Measurements from ENCODE around the gene CENPC.

CENPC gene

DNA sequence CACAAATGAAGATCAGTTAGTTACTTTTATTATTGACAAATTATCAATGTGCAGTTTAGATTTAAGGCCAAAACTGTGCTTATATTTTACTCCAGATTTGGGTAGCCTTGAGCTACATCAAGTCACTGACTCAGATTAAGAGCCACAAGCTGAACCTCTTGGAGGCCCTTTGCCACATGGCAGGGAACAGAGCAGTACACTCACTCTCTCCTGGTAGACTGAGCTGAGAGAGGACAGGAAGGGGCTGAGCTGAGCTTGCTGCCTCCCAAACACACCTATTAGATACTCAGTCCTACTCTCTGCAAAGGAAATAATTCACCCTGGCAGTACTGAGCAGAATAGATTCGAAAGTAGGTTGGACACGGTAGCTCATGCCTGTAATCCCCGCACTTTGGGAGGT is 21.0 kb upstream of the CENPC start:
- no peaks in the 10 kb centered on the region for H3K27me3 ChIP-seq (ENCODE audit: insufficient read depth, poor library complexity, severe bottlenecking)
- no peaks in the 10 kb centered on the region for H3K36me3 ChIP-seq (ENCODE audit: low read depth)
- no peak for TF ChIP-seq CTCF (IDR thresholded peaks at IDR 0.05; ENCODE audit: poor library complexity, severe bottlenecking)
- H3K4me3 ChIP-seq (ENCODE audit: severe bottlenecking): no peak overlapping the region
- ATAC-seq (ENCODE audit: low read depth): no peak
- peaks cover 4% of the 10 kb centered on the region for H3K4me1 ChIP-seq (ENCODE audit: insufficient read depth, poor library complexity, severe bottlenecking)
- no peaks in the 10 kb centered on the region for H3K9me3 ChIP-seq (ENCODE audit: severe bottlenecking)
- DNase-seq (ENCODE audit: low spot score): no peak
- H3K27ac ChIP-seq (ENCODE audit: poor library complexity, severe bottlenecking): no peak overlapping the region

- Histone ChIP-seq H3K4me3 (ENCODE audit: severe bottlenecking) (no peak overlapping the region), H3K9me3 (ENCODE audit: severe bottlenecking) (no peaks in the 10 kb centered on the region), H3K36me3 (ENCODE audit: low read depth) (no peaks in the 10 kb centered on the region), H3K4me1 (ENCODE audit: insufficient read depth, poor library complexity, severe bottlenecking) (peaks cover 4% of the 10 kb centered on the region), H3K27me3 (ENCODE audit: insufficient read depth, poor library complexity, severe bottlenecking) (no peaks in the 10 kb centered on the region), H3K27ac (ENCODE audit: poor library complexity, severe bottlenecking) (no peak overlapping the region)
- ATAC-seq (ENCODE audit: low read depth) (no peak), DNase-seq (ENCODE audit: low spot score) (no peak)
- no peak for TF ChIP-seq CTCF (IDR thresholded peaks at IDR 0.05; ENCODE audit: poor library complexity, severe bottlenecking)
Observed at GRCh38 chr4:67565284-67565683, 20.0 kb upstream of the CENPC start.

- Histone ChIP-seq H3K9me3 (ENCODE audit: severe bottlenecking) (no peaks in the 10 kb centered on the region), H3K27ac (ENCODE audit: poor library complexity, severe bottlenecking) (no peak within 1 kb of the TSS), H3K4me3 (ENCODE audit: severe bottlenecking) (no peak within 1 kb of the TSS), H3K36me3 (ENCODE audit: low read depth) (no peaks in the 10 kb centered on the region), H3K4me1 (ENCODE audit: insufficient read depth, poor library complexity, severe bottlenecking) (no peaks in the 10 kb centered on the region), H3K27me3 (ENCODE audit: insufficient read depth, poor library complexity, severe bottlenecking) (no peaks in the 10 kb centered on the region)
- TF ChIP-seq CTCF (IDR thresholded peaks at IDR 0.05; ENCODE audit: poor library complexity, severe bottlenecking): no peak
- no peak for ATAC-seq (ENCODE audit: low read depth)
- no peak for DNase-seq (ENCODE audit: low spot score)
Observed at GRCh38 chr4:67558493-67558892, 13.2 kb upstream of the CENPC start, which contains the start of gene STAP1. Gene STAP1, plus strand, starts transcription at chr4:67558727. Its CDS starts 83 bp downstream, at chr4:67558810.

- no peak overlapping the region for H3K27ac ChIP-seq (ENCODE audit: poor library complexity, severe bottlenecking)
- DNase-seq (ENCODE audit: low spot score) (no peak), ATAC-seq (ENCODE audit: low read depth) (no peak)
- TF ChIP-seq CTCF (IDR thresholded peaks at IDR 0.05; ENCODE audit: poor library complexity, severe bottlenecking): no peak
- no peaks in the 10 kb centered on the region for H3K27me3 ChIP-seq (ENCODE audit: insufficient read depth, poor library complexity, severe bottlenecking)
- H3K9me3 ChIP-seq (ENCODE audit: severe bottlenecking): no peaks in the 10 kb centered on the region
- H3K4me1 ChIP-seq (ENCODE audit: insufficient read depth, poor library complexity, severe bottlenecking): no peaks in the 10 kb centered on the region
- H3K36me3 ChIP-seq (ENCODE audit: low read depth): no peaks in the 10 kb centered on the region
- H3K4me3 ChIP-seq (ENCODE audit: severe bottlenecking): no peak overlapping the region
Observed at GRCh38 chr4:67556436-67556835, 11.1 kb upstream of the CENPC start.

DNA sequence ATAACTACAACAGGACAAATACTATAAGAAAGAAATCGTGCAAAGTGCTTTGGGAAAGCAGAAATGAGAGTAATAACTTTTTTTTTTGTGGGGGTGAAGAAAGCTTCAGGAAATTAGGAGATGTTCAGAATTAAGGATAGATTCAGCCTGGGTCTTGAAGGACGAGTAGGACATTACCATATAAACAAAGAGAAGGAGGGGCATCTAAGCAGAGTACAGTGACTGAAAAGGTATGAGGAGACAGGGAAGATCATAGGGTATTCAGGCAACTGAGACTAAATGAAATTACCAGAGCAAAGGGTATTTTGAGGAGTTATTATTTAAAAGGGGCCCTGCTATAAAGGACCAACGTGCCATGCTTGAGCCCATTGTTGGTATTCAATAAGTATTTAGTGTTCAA is 10.1 kb upstream of the CENPC start:
- ATAC-seq (ENCODE audit: low read depth): no peak
- Histone ChIP-seq H3K9me3 (ENCODE audit: severe bottlenecking) (no peaks in the 10 kb centered on the region), H3K27me3 (ENCODE audit: insufficient read depth, poor library complexity, severe bottlenecking) (no peaks in the 10 kb centered on the region), H3K36me3 (ENCODE audit: low read depth) (no peaks in the 10 kb centered on the region), H3K27ac (ENCODE audit: poor library complexity, severe bottlenecking) (no peak overlapping the region), H3K4me1 (ENCODE audit: insufficient read depth, poor library complexity, severe bottlenecking) (no peaks in the 10 kb centered on the region), H3K4me3 (ENCODE audit: severe bottlenecking) (no peak overlapping the region)
- no peak for DNase-seq (ENCODE audit: low spot score)
- TF ChIP-seq CTCF (IDR thresholded peaks at IDR 0.05; ENCODE audit: poor library complexity, severe bottlenecking): no peak
